Measurements from ENCODE around the gene TEX26. TPM values are rescaled to one million over a fixed set of nuclear protein-coding genes. Genes with fewer than 3 reads are reported as not detected.

The TEX26 gene
- total RNA-seq, 3 donors from 2014 or later (not counting 1 experiment from before 2014, with no cell fraction given), result not detected

- H3K9me3 ChIP-seq (ENCODE audit: control insufficient read depth, insufficient read depth, low read length), result no peaks in the 10 kb centered on the region
- DNase-seq (no peak), ATAC-seq (no peak)
- Mint-ChIP-seq H3K27ac (no peak overlapping the region), H3K9me3 (no peaks in the 10 kb centered on the region), H3K4me1 (no peaks in the 10 kb centered on the region), H3K27me3 (ENCODE audit: low read depth in 2 of 2) (peaks cover 21 to 56% of the 10 kb centered on the region in 2 donors), H3K4me3 (no peak overlapping the region), H3K36me3 (no peaks in the 10 kb centered on the region)
- no peak for TF ChIP-seq CTCF (IDR thresholded peaks at IDR 0.05)
- WGBS (ENCODE audit: insufficient coverage), result 88% methylated on average over 19 of the region's 19 CpGs
- no peaks in the 10 kb centered on the region for H3K4me1 ChIP-seq (ENCODE audit: control insufficient read depth, insufficient read depth, low read length)
- H3K4me3 ChIP-seq (ENCODE audit: low read length), result no peak overlapping the region
- intact Hi-C loops (cut with micrococcal nuclease), result no loop called here
- no peaks in the 10 kb centered on the region for H3K36me3 ChIP-seq (ENCODE audit: control insufficient read depth, insufficient read depth, low read length)
- H3K27ac ChIP-seq (ENCODE audit: low read length), result no peak overlapping the region
- no peaks in the 10 kb centered on the region for H3K27me3 ChIP-seq (ENCODE audit: control insufficient read depth, insufficient read depth, low read length)
Measured at GRCh38 chr13:30915691-30916541, 16.5 kb upstream of the TEX26 start.

- 92% methylated on average over 5 of the region's 6 CpGs for WGBS (ENCODE audit: insufficient coverage)
- H3K4me1 ChIP-seq (ENCODE audit: control insufficient read depth, insufficient read depth, low read length), result no peaks in the 10 kb centered on the region
- no peak for ATAC-seq
- H3K36me3 ChIP-seq (ENCODE audit: control insufficient read depth, insufficient read depth, low read length), result no peaks in the 10 kb centered on the region
- H3K4me3 ChIP-seq (ENCODE audit: low read length), result no peak overlapping the region
- no peaks in the 10 kb centered on the region for H3K27me3 ChIP-seq (ENCODE audit: control insufficient read depth, insufficient read depth, low read length)
- no peaks in the 10 kb centered on the region for H3K9me3 ChIP-seq (ENCODE audit: control insufficient read depth, insufficient read depth, low read length)
- Mint-ChIP-seq H3K27ac (no peak overlapping the region), H3K4me1 (no peaks in the 10 kb centered on the region), H3K4me3 (no peak overlapping the region), H3K36me3 (no peaks in the 10 kb centered on the region), H3K9me3 (no peaks in the 10 kb centered on the region), H3K27me3 (ENCODE audit: low read depth in 2 of 2) (peaks cover 19 to 54% of the 10 kb centered on the region in 2 donors)
- H3K27ac ChIP-seq (ENCODE audit: low read length), result no peak overlapping the region
- no peak for DNase-seq
- intact Hi-C loops (cut with micrococcal nuclease), result no loop called here
- TF ChIP-seq CTCF (IDR thresholded peaks at IDR 0.05), result no peak
Measured at GRCh38 chr13:30916991-30917390, 15.5 kb upstream of the TEX26 start.

- Histone ChIP-seq H3K27ac (ENCODE audit: low read length) (no peak overlapping the region), H3K36me3 (ENCODE audit: control insufficient read depth, insufficient read depth, low read length) (no peaks in the 10 kb centered on the region), H3K4me1 (ENCODE audit: control insufficient read depth, insufficient read depth, low read length) (no peaks in the 10 kb centered on the region), H3K9me3 (ENCODE audit: control insufficient read depth, insufficient read depth, low read length) (no peaks in the 10 kb centered on the region), H3K4me3 (ENCODE audit: low read length) (no peak overlapping the region), H3K27me3 (ENCODE audit: control insufficient read depth, insufficient read depth, low read length) (no peaks in the 10 kb centered on the region)
- Mint-ChIP-seq H3K27me3 (ENCODE audit: low read depth in 2 of 2) (peaks cover 19 to 50% of the 10 kb centered on the region in 2 donors), H3K4me1 (no peaks in the 10 kb centered on the region), H3K9me3 (no peaks in the 10 kb centered on the region), H3K27ac (no peak overlapping the region), H3K36me3 (no peaks in the 10 kb centered on the region), H3K4me3 (no peak overlapping the region)
- WGBS (ENCODE audit: insufficient coverage), result 87% methylated on average over 5 of the region's 6 CpGs
- ATAC-seq (no peak), DNase-seq (no peak)
- TF ChIP-seq CTCF (IDR thresholded peaks at IDR 0.05), result no peak
- intact Hi-C loops (cut with micrococcal nuclease), result no loop called here
Measured at GRCh38 chr13:30918662-30919405, 13.6 kb upstream of the TEX26 start.
